Measurements from ENCODE around the gene ERGIC1.
"Not testable (repeated sequence)": the region's sequence is repeated elsewhere in the genome, so short reads cannot be mapped to it uniquely, and the experiment has no call there.

Gene ERGIC1

DNA sequence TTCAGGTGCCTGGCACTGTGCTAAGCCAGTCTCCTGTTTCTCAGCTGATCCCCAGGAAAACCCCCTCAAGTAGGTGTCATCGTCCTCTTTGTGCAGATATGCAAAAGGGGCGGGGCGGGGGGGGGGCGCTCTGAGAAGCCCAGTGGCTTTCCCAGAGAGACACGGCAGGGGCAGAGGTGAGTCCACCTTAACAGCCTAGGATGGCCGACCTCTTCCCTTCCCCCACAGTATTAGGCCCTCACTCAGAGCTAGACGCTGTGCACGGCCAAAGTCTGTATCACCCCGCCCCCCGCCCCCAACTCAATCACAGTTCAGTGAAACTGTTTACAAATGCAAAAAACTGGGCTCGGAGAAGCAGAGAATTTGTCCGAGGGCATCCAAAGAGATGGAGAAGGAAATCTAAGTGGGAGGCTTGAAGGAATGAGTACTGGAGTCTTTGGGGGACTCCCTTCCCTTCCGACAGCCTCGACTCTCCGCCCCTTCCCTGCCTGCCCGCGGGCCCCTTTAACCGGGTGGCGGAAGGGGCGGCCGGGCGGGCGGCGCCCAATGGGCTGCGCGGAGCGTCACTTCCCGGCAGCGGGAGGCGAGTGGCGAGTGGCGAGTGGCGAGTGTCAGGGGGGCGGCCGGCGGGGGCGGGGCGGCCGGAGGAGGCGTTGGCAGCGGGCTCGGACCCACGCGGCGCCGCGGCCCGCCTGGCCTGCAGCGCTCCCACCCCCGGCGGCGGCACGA, at the start of gene ERGIC1:
Gene ERGIC1 (plus strand): TSS at position 566 of the 729 bp plus-strand sequence. CDS start 163 bp downstream, at position 729.
- Histone ChIP-seq H3K9me3 (ENCODE audit: control insufficient read depth, low read depth, low read length) (no peaks in the 10 kb centered on the region), H3K36me3 (ENCODE audit: control insufficient read depth, low read depth, low read length) (no peaks in the 10 kb centered on the region), H3K4me1 (ENCODE audit: control insufficient read depth, low read depth, low read length) (peaks cover 14% of the 10 kb centered on the region), H3K27ac (ENCODE audit: low read length) (peak within 1 kb of the TSS; percentile 91), H3K9ac (ENCODE audit: low read length) (peak within 1 kb of the TSS; percentile 75), H3K27me3 (ENCODE audit: control insufficient read depth, insufficient read depth, low read length) (no peaks in the 10 kb centered on the region), H3K4me3 (ENCODE audit: low read length) (peak within 1 kb of the TSS; percentile 74)

DNA sequence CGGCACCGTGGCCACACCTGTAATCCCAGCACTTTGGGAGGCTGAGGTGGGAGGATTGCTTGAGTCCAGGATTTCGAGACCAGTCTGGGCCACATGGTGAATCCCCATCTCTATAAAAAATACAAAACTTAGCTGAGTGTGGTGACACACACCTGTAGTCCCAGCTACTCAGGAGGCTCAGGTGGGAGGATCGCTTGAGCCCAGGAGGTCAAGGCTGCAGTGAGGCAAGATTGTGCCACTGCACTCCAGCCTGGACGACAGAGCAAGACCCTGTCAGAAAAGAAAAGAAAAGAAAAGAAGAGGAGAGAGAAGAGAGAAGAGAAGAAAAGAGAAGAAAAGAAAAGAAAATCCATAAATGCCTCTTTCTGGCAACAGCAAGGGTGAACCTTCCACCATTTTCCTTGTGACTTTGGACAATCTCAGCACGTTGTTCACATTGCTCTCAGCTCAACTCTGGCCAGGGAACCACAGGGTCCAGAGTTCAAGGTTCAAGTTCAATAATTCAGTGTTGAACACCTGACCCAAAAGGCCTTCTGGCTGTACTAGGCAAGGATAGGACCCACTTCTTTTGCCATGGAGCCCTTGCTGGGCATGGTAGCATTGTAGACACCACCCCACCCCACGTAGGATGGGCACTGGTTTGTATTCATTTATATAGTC, 48.5 kb upstream of the ERGIC1 start:
- H3K4me1 ChIP-seq (ENCODE audit: control insufficient read depth, low read depth, low read length), result peaks cover 7% of the 10 kb centered on the region
- no peak overlapping the region for H3K27ac ChIP-seq (ENCODE audit: low read length)

GRCh38 chr5:172786736-172787462, 47.2 kb upstream of the ERGIC1 start:
- no peak overlapping the region for H3K4me3 ChIP-seq (ENCODE audit: low read length)
- no peaks in the 10 kb centered on the region for H3K27me3 ChIP-seq (ENCODE audit: control insufficient read depth, insufficient read depth, low read length)
- H3K27ac ChIP-seq (ENCODE audit: low read length), result no peak overlapping the region
- no peaks in the 10 kb centered on the region for H3K9me3 ChIP-seq (ENCODE audit: control insufficient read depth, low read depth, low read length)
- peaks cover 7% of the 10 kb centered on the region for H3K4me1 ChIP-seq (ENCODE audit: control insufficient read depth, low read depth, low read length)
- H3K9ac ChIP-seq (ENCODE audit: low read length), result no peak overlapping the region
- no peaks in the 10 kb centered on the region for H3K36me3 ChIP-seq (ENCODE audit: control insufficient read depth, low read depth, low read length)

More for the DNA sequence above, 48.5 kb upstream of the ERGIC1 start:
- Histone ChIP-seq H3K36me3 (ENCODE audit: control insufficient read depth, low read depth, low read length) (no peaks in the 10 kb centered on the region), H3K9ac (ENCODE audit: low read length) (no peak overlapping the region), H3K27me3 (ENCODE audit: control insufficient read depth, insufficient read depth, low read length) (no peaks in the 10 kb centered on the region), H3K4me3 (ENCODE audit: low read length) (no peak overlapping the region), H3K9me3 (ENCODE audit: control insufficient read depth, low read depth, low read length) (no peaks in the 10 kb centered on the region)

DNA sequence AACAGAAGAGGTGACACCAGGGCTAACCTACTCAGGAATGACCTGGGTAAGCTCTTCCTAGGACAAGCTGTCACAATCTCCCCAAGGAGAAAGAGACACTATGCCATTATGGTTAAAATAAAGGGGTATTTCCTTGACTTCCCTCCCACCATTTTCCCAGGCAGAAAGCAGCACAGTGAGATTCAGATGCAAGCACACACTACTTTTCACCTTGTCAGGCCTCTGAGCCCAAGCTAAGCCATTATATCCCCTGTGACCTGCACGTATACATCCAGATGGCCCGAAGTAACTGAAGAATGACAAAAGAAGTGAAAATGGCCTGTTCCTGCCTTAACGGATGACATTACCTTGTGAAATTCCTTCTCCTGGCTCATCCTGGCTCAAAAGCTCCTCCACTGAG, 46.5 kb upstream of the ERGIC1 start:
- not testable (repeated sequence) for H3K9ac ChIP-seq (ENCODE audit: low read length); H3K4me3 ChIP-seq (ENCODE audit: low read length); H3K4me1 ChIP-seq (ENCODE audit: control insufficient read depth, low read depth, low read length); H3K9me3 ChIP-seq (ENCODE audit: control insufficient read depth, low read depth, low read length); H3K36me3 ChIP-seq (ENCODE audit: control insufficient read depth, low read depth, low read length); H3K27me3 ChIP-seq (ENCODE audit: control insufficient read depth, insufficient read depth, low read length); H3K27ac ChIP-seq (ENCODE audit: low read length)

DNA sequence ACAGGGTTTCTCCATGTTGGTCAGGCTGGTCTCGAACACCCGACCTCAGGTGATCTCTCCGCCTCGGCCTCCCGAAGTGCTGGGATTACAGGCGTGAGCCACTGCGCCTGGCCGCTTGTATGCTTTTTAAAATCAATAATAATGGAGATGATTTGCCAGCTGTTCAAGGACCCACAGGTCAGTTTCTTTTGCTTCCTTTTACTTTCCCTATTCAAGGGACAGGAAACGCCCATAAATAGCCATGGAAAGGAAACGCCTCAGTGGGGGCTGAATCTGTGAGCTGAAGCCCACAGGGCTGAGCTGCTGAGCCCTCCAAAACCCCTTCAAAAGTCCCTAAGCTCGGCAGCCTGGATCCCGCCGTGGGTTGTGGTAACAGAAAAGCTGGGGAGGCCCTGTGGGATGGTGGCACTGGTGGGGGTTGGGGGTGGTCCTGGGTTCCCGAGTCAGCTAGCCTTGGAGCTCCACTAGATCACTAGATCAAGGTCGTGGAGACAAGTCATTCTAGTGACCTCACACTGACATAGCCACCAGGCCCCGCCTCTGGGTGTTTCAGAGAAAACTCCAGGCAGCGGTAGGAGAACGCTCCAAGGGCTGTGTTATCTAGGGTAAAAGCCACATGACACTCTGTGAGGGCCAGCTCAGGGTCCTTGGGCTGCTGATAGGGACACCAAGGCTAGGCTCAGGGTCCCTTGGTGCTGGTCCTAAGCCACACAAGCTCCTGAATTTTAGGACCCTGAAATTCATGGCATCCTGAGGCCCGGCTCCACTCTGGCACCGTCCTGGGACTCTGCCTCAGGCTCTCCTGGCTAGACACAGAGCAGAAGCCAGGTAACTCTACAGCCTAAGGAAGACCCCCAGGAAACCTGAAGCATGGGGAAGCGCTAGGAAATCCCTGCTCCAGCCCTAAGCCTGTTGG, 45.0 kb upstream of the ERGIC1 start:
- Histone ChIP-seq H3K4me3 (ENCODE audit: low read length) (no peak overlapping the region), H3K4me1 (ENCODE audit: control insufficient read depth, low read depth, low read length) (peaks cover 7% of the 10 kb centered on the region), H3K9ac (ENCODE audit: low read length) (no peak overlapping the region), H3K36me3 (ENCODE audit: control insufficient read depth, low read depth, low read length) (no peaks in the 10 kb centered on the region), H3K27ac (ENCODE audit: low read length) (no peak overlapping the region), H3K27me3 (ENCODE audit: control insufficient read depth, insufficient read depth, low read length) (no peaks in the 10 kb centered on the region), H3K9me3 (ENCODE audit: control insufficient read depth, low read depth, low read length) (no peaks in the 10 kb centered on the region)

GRCh38 chr5:172789687-172790495, 44.2 kb upstream of the ERGIC1 start:
- peaks cover 7% of the 10 kb centered on the region for H3K4me1 ChIP-seq (ENCODE audit: control insufficient read depth, low read depth, low read length)
- no peak overlapping the region for H3K9ac ChIP-seq (ENCODE audit: low read length)
- H3K4me3 ChIP-seq (ENCODE audit: low read length), result no peak overlapping the region
- H3K9me3 ChIP-seq (ENCODE audit: control insufficient read depth, low read depth, low read length), result no peaks in the 10 kb centered on the region
- no peak overlapping the region for H3K27ac ChIP-seq (ENCODE audit: low read length)
- no peaks in the 10 kb centered on the region for H3K36me3 ChIP-seq (ENCODE audit: control insufficient read depth, low read depth, low read length)
- no peaks in the 10 kb centered on the region for H3K27me3 ChIP-seq (ENCODE audit: control insufficient read depth, insufficient read depth, low read length)

- no peaks in the 10 kb centered on the region for H3K36me3 ChIP-seq (ENCODE audit: control insufficient read depth, low read depth, low read length)
- no peak overlapping the region for H3K9ac ChIP-seq (ENCODE audit: low read length)
- H3K4me3 ChIP-seq (ENCODE audit: low read length), result no peak overlapping the region
- no peaks in the 10 kb centered on the region for H3K27me3 ChIP-seq (ENCODE audit: control insufficient read depth, insufficient read depth, low read length)
- no peak overlapping the region for H3K27ac ChIP-seq (ENCODE audit: low read length)
- no peaks in the 10 kb centered on the region for H3K9me3 ChIP-seq (ENCODE audit: control insufficient read depth, low read depth, low read length)
- peaks cover 7% of the 10 kb centered on the region for H3K4me1 ChIP-seq (ENCODE audit: control insufficient read depth, low read depth, low read length)
Measured at GRCh38 chr5:172790496-172790889, 43.6 kb upstream of the ERGIC1 start.

DNA sequence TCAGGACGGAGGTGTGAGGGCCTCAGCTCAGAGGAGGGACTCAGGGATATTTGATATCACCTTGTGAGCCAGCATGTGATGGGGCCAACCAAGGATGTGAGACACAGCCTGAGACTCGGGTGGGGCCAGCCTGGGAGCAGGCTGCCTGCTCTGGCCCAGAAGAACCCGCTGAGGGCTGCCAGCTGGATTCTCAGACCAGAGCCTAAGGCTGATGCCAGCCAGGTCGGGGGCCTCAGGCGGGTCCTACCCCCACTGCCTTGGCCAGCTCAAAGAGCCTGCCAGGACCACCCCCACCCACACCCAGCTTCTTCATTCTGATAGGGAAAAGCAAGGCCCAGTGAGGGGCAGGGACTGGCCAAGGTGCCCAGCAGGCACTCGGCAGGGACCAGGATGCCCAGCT, 42.8 kb upstream of the ERGIC1 start:
- H3K27ac ChIP-seq (ENCODE audit: low read length), result no peak overlapping the region
- no peak overlapping the region for H3K9ac ChIP-seq (ENCODE audit: low read length)
- peaks cover 7% of the 10 kb centered on the region for H3K4me1 ChIP-seq (ENCODE audit: control insufficient read depth, low read depth, low read length)

DNA sequence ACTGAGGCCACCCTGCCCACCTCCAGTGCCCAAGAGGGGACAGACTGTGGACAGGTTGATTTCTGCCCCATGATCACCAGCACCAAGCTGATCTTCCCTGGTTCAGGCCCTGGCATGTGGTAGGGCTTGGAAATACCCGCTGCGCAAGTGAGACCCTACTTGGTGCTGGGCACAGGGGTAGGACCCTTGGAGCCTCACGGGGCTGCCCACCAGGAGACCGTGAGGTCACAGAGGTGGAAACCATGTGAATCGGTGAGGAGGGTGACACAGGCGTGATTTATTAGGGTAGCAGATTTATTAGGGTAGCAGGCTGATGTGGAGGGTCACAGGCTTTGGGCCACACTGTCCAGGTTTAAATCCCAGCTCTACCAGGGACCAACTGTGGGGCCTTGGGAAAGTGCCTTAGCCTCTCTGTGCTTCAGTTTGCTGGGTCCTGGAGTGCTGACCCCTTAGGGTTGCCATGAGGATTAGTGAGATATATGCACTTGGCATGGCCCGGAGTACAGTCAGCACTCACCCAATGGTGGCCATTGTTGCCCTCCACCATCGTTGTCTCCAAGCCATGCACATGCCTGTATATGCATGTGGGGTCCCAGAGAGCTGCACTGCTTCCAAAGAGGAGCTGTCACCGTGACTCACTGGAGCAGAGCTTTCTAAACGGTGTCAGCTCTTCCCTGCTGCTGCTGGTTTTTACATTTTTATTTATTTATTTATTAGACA, 42.2 kb upstream of the ERGIC1 start:
- Histone ChIP-seq H3K9ac (ENCODE audit: low read length) (no peak overlapping the region), H3K36me3 (ENCODE audit: control insufficient read depth, low read depth, low read length) (no peaks in the 10 kb centered on the region), H3K27me3 (ENCODE audit: control insufficient read depth, insufficient read depth, low read length) (no peaks in the 10 kb centered on the region), H3K4me1 (ENCODE audit: control insufficient read depth, low read depth, low read length) (peaks cover 7% of the 10 kb centered on the region), H3K9me3 (ENCODE audit: control insufficient read depth, low read depth, low read length) (no peaks in the 10 kb centered on the region), H3K4me3 (ENCODE audit: low read length) (no peak overlapping the region), H3K27ac (ENCODE audit: low read length) (no peak overlapping the region)

More for the DNA sequence above, 42.8 kb upstream of the ERGIC1 start:
- Histone ChIP-seq H3K9me3 (ENCODE audit: control insufficient read depth, low read depth, low read length) (no peaks in the 10 kb centered on the region), H3K27me3 (ENCODE audit: control insufficient read depth, insufficient read depth, low read length) (no peaks in the 10 kb centered on the region), H3K36me3 (ENCODE audit: control insufficient read depth, low read depth, low read length) (no peaks in the 10 kb centered on the region), H3K4me3 (ENCODE audit: low read length) (no peak overlapping the region)
